Measurements from ENCODE around the gene RASGRP1. TPM values are rescaled to one million over a fixed set of nuclear protein-coding genes. Genes with fewer than 3 reads are reported as not detected.
"Not testable (repeated sequence)": the region's sequence is repeated elsewhere in the genome, so short reads cannot be mapped to it uniquely, and the experiment has no call there.

Gene RASGRP1
- polyA plus RNA-seq (ENCODE audit: insufficient read length in 4 of 4) = 10 to 100 TPM; 10.5 to 13.9 (median 13.4) TPM

GRCh38 chr15:38564557-38565286, at the start of gene RASGRP1:
Gene RASGRP1, minus strand, starts transcription at chr15:38564814. Its CDS starts 186 bp downstream, at chr15:38564628.
- DNase-seq (ENCODE audit: low read depth in 4 of 4, low spot score in 2 of 4) = peak in 2 of 4 donors; percentile 37 to 63

DNA sequence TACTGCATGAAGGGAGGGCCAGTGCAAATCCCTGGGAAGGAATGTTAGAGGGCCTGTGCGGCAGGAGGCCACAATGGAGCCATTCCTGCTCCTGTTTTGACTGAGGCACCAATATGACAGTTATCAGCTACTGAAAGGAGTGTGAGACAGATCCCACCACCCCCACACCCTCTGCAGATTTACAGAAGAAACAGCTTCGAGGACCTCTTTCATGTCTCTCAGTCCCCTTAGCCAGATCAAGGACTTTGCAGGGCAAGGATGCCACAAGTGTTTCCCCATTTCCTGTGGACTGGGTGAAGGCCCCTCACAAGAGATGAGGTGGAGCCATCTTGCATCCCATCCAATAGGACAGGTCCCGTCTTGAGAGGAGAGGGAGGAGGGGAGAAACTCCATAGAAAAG, 48.5 kb upstream of the RASGRP1 start:
- no peak for DNase-seq (ENCODE audit: low read depth in 4 of 4, low spot score in 2 of 4)

- DNase-seq (ENCODE audit: low read depth in 4 of 4, low spot score in 2 of 4) = no peak
Observed at GRCh38 chr15:38612159-38612863, 47.7 kb upstream of the RASGRP1 start.

- no peak for DNase-seq (ENCODE audit: low read depth in 4 of 4, low spot score in 2 of 4)
Observed at GRCh38 chr15:38611228-38611627, 46.6 kb upstream of the RASGRP1 start.

DNA sequence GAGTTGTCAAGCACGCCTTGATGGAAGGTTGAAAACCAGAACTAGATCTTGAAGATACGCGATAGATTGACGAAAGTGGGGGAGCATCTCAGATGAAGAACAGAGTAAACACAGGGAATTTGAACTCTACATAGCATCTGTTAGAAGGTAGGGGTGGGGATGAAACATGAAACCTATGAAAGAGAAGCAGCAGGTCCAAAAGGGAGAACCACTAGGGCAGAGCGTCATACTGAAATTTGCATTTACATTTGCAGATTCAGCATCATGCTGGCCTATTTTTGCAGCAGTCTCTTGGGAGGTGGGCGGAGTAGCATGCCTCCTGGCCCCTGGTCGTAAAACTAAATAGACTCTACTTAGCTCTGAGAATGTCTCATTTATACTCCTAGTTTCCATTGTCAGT, 46.1 kb upstream of the RASGRP1 start:
- DNase-seq (ENCODE audit: low read depth in 4 of 4, low spot score in 2 of 4) = no peak

DNA sequence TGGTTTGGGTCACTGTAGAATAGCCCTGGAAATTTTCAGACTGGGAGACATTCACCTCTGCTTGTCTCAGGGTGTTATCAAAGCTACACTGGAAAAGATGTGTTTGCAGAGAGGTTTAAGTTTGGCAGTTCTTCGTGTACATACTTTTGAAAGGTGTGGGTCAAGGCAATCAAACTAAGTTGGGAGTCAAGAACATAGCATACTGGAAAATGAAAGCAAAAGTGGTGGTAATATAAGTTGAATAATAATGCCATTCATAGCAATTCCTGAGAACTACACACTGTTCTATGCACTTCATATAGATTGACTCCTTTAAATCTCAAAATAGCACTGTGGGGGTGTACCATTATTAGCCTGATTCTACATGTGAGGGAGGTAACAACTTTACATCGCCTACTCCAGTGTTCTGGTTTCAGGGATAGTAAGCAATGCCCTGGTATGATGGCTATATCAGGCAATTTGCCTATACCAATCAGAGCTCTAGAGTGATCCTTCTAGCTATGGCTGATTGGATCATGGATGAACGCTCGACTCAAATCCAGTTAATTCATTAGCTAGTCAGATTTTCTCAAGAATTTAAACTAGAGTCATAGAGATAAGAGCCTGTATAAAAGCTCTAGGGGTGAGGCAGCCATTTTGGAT, 44.6 kb upstream of the RASGRP1 start:
- DNase-seq (ENCODE audit: low read depth in 4 of 4, low spot score in 2 of 4) = no peak

GRCh38 chr15:38608682-38609081, 44.1 kb upstream of the RASGRP1 start:
- no peak for DNase-seq (ENCODE audit: low read depth in 4 of 4, low spot score in 2 of 4)

DNA sequence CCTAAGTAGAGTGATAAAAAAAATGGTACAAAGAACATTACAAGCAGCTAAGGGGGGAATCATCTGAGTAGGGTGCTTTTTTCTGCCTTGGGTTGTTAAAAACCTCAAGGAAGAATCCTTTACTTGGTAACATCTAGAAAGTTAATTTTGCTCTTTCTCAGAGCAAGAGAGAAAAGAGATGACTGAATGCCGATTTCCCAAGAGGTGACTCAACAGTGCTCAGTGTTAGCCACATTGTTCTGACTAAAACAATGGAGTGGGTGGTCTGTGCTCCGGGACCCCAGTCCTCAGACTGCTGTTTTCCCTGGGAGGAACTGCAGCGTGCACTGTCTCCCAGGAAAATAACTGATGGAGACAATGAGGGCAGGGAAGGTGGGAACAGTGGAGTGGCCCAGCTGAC, 41.1 kb upstream of the RASGRP1 start:
- no peak for DNase-seq (ENCODE audit: low read depth in 4 of 4, low spot score in 2 of 4)

- no peak for DNase-seq (ENCODE audit: low read depth in 4 of 4, low spot score in 2 of 4)
Observed at GRCh38 chr15:38603672-38604071, 39.1 kb upstream of the RASGRP1 start.

DNA sequence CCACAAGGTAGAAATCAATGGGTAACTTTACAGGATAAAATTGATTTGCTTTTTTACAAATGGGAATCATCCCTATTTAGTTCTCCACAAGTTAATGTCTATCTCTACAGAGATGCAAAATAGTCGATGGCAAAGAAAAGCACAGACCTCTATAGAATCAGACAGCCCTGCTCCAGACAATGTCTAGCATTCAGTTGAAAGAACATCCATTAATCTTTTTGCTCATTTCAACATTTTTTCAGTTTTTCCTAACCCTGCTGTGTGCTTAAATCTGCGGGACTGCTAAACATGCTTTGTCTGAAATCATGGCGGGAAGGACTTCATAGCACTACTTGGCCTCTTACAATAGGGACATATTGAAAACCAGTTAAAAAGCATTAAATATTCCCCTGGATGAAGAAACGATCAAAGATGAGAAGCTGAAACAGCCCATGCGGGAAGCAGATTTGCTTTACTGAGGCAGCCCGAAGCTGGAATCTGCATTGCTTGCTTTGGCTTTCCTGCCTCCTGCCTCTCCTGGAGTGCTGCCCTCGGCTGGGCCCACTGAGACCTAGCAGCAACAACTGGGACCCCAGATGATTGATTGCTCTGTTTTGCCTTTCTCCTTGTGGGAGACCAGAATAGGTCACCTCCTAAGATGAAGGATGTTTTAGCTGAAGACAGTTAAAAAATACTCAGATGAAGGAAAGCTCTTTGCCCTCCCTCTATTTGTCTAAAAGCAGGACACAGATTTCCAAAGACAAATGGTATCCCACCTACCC, 38.5 kb upstream of the RASGRP1 start:
- DNase-seq (ENCODE audit: low read depth in 4 of 4, low spot score in 2 of 4) = no peak

- DNase-seq (ENCODE audit: low read depth in 4 of 4, low spot score in 2 of 4) = no peak
Observed at GRCh38 chr15:38600236-38600635, 35.6 kb upstream of the RASGRP1 start.

- no peak for DNase-seq (ENCODE audit: low read depth in 4 of 4, low spot score in 2 of 4)
Observed at GRCh38 chr15:38598749-38599148, 34.1 kb upstream of the RASGRP1 start.

DNA sequence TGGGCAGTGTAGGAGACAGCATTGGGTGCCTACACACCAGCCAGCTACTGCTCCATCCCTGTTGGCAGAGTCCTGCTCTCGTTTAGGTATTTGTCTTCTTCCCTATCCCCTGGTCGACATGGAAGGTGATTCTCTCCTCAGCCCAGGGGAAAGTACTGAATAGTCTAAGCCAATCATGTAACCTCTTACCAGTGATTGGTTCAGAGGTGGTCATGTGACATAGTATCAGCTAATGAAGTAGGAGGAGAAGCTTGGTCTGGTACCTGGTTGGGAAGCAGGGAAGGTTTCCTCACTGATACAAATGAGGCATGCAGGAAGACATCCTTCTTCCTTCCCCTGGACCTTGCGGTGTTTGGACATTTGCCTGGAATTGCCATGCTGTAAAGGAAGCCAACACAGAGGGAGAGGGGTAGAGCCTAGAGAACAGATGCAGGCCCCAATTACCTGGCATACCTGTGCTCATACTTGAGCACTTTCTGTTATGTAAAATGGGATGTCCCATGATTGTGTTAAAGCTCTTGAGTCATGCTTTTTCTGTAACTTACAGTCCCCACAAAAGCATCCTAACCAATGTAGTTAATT, 32.7 kb upstream of the RASGRP1 start:
- DNase-seq (ENCODE audit: low read depth in 4 of 4, low spot score in 2 of 4) = no peak

- no peak for DNase-seq (ENCODE audit: low read depth in 4 of 4, low spot score in 2 of 4)
Observed at GRCh38 chr15:38593524-38593923, 28.9 kb upstream of the RASGRP1 start.

- no peak for DNase-seq (ENCODE audit: low read depth in 4 of 4, low spot score in 2 of 4)
Observed at GRCh38 chr15:38589502-38589901, 24.9 kb upstream of the RASGRP1 start.

DNA sequence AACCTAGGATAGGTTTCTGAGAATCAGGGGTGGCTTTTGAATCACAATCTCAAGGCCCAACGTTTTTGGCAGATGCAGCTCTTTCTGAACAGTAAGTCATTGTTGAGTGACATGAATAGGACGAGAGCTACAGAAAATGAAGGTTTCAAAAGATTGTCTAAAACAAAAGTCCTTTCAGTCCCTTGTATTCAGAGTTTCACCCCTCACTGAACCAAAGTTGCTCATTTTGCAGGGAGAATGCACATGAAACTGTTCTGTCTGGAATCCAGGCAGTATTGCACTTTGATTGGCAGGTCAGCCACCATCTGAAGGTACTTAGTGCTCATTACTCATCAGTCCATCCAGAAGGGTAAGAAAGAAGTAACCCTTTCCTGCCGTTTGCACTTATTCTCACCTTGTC, 24.1 kb upstream of the RASGRP1 start:
- no peak for DNase-seq (ENCODE audit: low read depth in 4 of 4, low spot score in 2 of 4)

DNA sequence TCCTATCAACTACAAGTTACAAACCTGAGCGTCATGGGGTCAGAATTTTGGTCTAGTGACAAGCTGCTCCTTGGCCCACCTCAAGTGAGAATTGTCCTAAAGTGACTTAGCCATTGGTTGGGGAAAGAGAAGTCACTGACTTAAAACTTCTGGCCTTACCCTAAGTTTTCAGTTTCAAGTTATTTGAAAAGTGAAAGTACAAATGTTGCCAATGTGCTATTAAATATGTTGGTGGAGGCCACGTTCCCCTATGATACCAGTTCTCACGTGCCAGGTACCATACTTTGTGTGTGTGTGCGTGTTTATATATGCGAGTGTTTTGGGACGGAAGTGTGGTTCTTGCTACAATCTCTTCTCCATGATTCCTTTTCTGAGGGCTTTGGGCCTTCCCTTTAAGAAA, 22.6 kb upstream of the RASGRP1 start:
- no peak for DNase-seq (ENCODE audit: low read depth in 4 of 4, low spot score in 2 of 4)

GRCh38 chr15:38586005-38586404, 21.4 kb upstream of the RASGRP1 start:
- not testable (repeated sequence) for DNase-seq (ENCODE audit: low read depth in 4 of 4, low spot score in 2 of 4)

DNA sequence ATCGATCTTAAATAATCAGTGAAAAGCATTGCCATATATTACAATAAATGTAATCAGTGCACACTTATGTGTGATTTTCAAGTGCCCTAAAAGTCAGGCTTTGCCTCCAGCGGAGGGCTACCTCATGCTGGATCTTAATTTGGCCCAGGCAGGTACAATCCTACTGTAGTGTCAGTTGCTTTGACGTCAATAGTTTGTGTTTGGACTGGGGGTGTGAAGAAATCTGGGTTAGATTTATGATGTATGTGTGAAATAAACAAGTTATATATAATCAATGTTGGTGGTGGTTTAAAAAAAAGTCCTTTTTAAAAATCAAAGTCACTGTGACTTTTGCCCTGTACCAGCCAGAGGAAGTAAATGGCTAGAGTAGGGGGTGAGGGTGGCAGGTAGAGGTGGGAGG, 14.0 kb upstream of the RASGRP1 start:
- DNase-seq (ENCODE audit: low read depth in 4 of 4, low spot score in 2 of 4) = no peak

DNA sequence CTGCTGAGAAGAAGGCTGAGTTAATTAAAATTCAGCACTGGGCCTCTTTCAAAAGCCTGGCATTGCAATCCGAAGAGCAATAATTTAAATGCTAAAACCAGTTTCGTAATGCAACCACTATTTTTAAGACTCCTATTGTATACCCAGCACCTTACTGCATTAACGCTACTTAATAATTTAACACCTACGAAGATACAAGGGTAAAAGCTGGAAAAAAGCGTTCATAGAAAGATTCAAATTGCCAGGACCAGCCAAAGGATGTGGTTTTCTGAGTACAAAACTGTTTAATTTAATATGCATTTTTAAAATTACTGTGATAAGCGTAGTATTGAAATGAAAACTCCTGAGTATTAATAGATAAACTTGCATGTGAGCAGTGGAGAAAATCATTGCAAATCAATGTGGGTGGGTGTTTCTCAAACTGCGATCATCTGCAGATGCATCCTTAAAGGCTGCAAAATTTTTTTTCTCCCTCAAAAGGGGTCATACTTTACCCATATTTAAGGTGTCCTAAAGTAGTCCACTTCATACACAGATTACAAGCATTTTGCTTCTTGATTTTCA, 12.9 kb upstream of the RASGRP1 start:
- no peak for DNase-seq (ENCODE audit: low read depth in 4 of 4, low spot score in 2 of 4)

Measured in left renal cortex interstitium (tissue), 4 donors.